GM18951 (cell line): ENCODE results near the gene IFNK.
"Not testable (repeated sequence)": the region's sequence is repeated elsewhere in the genome, so short reads cannot be mapped to it uniquely, and the experiment has no call there.

Experiments
- POLR2A ChIP-seq: IDR thresholded peaks from 4 replicates; pipeline ENCODE4 v1.6.1; 2011; ENCODE audit warnings: mild to moderate bottlenecking; ENCODE audit not compliant: insufficient read length, insufficient read depth; ENCODE audit errors: extremely low read depth
- in situ Hi-C: fragments of 300-500 bp; cut with MboI; formaldehyde crosslinking; loops from one replicate; pipeline ENCODE4 v1.12.0; 2022; ENCODE audit warnings: low sequenced_read_pairs, mixed read lengths, inconsistent platforms; ENCODE audit not compliant: unreplicated experiment

The IFNK gene

DNA sequence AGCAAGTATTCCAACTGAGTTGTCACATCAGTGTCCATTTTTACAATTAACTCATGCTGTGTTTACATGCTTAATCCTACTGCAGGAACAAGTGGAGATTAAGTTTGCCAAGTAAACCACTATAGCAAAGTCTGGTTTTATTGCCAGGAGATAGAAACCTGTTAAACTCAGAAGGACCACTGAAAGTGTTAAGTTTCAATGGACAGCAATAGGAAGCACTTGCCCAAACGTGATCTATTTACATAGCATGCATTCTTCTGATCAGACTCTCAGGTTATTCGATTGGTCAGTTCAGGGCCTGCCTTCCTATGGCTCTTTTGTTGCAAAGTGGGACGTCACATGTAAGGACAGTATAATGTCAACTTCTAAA is 28.0 kb upstream of the IFNK start:
- in situ Hi-C loops = no loop called here
- TF ChIP-seq POLR2A = no peak

DNA sequence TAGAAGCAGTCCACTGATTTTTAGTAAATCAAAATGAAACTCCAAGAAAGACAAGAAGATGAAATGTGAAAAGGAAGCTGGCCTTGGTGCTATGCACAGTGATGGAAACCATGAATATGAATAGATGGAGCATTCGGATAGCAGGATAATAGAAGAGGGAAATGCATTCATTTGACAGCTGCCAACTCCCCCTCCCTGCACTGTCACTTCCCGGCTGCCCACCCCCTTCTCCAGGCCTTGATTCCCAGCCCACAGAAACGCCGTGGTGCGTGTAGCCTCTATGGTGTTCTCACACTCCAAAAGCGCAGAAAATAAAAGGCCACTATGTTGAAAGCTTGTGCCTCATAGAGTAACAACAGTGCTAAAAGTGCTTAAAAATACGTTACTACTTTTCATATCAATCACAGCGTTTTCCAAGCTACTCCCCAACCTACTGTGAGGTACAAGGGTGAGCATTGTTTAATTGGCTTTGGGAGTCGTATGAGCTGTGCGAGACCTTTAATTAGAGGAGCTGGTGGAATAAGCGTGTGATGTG is 26.1 kb upstream of the IFNK start:
- no peak for TF ChIP-seq POLR2A

DNA sequence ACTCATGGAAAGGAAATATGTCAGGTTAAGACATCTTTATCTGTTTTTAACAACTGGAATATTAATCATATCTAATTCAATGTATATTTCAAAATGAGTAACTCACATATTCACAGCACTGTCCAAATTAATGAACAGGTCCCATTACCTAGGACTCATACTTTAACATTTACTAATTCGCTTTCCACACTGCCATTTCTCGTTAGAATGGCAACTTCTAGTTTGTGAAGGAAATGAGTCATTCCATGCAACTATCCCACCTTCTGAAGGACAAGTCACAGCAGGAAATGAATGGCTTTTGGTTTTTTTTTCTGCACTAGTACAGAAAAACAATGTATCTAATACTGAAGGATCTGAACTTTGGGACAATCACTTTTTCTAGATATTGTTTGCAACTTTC is 24.6 kb upstream of the IFNK start:
- no peak for TF ChIP-seq POLR2A
- in situ Hi-C loops = no loop called here

More for the DNA sequence above, 26.1 kb upstream of the IFNK start:
- in situ Hi-C loops = no loop called here

DNA sequence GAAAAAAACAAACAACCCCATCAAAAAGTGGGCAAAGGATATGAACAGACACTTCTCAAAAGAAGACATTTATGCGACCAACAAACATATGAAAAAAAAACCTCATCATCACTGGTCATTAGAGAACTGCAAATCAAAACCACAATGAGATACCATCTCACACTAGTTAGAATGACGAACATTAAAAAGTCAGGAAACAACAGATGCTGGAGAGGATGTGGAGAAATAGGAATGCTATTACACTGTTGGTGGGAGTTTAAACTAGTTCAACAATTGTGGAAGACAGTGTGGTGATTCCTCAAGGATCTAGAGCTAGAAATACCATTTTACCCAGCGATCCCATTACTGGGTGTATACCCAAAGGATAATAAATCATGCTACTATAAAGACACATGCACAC is 23.2 kb upstream of the IFNK start:
- in situ Hi-C loops = not testable (repeated sequence)

DNA sequence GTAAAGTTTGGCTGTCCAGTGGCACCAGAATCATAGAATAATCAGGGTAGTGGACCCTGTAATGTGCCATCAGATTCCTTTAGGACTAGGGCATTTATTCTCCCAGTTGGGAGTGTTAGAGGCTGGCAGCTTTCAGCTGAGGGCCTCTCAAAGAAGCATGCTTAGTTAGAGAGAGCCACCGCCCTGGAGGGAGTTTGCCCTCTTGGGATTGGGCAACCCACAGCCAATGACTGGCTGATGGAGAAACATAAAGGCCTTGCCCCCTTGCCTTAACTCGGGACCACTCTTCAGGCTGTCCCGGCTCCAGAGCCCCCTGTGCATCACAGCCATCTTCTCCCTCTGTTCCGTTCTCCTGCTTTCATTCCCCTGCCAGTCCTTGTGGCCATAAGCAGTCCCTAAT is 20.5 kb upstream of the IFNK start:
- in situ Hi-C loops = no loop called here
- no peak for TF ChIP-seq POLR2A

DNA sequence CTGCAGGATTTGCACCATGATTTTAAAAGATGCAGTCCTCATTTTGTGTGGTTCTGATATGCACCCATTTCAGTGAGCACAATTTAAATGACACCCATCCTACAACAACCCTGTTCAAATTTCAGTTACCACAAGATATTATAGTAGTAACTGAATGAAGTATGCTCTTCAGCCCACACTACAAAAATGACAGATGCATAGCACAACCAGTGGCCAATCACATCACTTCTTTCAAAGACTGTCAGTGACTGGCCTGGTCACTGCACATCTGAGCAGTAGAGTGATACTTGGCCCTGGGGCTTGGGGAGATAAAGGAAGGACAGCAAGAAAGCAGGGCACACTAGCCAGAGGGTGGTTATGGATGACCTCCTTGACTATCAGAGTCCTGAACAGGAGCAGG is 19.8 kb upstream of the IFNK start:
- TF ChIP-seq POLR2A = no peak
- in situ Hi-C loops = no loop called here

DNA sequence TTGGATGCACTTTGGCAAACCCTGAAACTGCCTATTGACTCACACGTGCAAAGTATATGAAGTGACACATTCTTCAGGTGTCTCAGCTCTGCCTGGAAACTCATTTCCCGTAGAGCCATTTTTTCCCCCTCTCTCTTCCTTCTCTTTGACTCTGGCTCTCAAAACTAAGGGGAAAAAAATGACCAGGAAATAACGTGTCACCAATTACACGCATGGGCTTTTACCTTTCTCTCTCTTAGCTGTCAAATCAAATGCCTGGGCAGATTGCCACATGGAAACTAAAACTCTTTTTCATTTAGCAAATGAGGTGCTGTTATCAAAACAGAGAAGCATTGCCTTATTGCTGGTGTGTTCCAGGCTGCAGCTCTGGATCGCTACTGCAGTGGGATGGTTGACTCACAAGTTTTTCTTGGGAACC is 18.3 kb upstream of the IFNK start:
- in situ Hi-C loops = no loop called here
- no peak for TF ChIP-seq POLR2A

DNA sequence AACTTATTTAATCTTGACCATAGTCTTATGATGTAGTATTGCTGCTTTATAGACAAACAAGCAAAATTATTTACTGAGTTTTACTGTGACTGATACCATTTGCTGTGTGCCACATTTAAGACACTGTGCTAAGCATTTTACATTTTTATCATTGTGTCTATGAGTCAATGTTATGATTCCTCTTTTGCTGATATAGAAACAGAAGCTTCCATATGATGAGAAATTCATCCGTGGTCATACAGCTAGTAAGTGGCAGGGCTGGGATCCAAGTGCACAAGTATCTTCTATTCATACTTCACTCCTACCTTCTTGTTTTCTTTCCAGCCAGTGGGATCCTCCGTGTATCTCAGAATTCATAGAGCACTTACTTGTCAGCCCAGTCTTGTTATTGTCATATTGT is 17.1 kb upstream of the IFNK start:
- in situ Hi-C loops = no loop called here
- no peak for TF ChIP-seq POLR2A

DNA sequence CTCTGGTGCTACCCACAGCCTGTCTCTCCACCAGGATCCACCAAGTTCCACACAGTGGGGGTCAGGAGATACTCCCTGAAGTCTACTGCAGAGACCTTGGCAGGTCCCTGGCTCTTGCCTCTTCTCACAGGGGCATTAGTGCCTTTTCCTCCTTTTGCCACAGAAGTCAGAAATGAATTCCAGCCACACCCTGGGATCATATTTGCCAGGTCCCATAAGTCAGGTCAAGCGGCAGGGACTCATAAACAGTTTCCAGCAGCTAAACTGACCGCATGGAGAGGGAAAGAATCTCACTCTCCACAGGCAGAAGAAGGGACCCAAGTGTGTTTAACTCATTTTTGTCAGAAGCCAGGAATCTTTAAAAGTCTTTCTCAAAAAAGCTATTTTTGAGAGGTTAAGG is 13.3 kb upstream of the IFNK start:
- in situ Hi-C loops = no loop called here
- TF ChIP-seq POLR2A = no peak

DNA sequence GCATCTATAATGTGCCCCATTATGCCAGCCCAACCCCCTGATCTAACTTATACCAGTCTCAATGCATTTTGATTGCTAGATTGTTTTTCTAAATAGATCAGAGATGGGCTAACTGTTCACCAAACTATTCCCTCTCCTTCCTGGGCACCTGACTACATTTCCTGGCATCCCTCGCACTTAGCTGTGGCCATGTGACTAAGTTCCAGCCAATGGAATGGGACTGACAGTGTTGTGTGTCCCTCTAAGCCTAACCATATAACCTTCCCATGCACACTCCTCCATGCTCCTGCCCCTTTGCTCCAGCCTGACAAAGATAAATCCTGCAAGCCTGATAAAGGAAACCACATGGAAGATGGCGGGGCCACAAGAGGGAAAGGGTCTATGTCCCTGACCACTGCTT is 12.3 kb upstream of the IFNK start:
- TF ChIP-seq POLR2A = no peak
- in situ Hi-C loops = no loop called here

DNA sequence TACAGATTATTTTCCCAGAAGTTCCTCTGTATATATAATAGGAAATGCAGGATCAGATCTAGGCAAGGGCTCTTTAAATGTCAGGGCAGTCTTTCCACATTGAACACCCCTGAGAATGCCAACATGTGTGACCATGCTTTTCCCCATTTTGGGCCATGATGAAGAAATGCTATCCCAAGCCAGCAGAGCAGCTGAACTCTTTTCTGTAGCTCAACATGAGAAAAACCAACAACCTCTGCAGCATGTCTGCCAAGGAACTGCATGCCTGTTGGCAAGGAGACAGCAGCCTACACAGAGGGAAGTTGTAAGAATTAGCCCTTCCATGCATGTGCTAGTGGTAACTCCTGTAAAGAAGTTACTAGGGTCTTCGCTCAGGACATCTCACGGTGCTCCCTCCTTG is 9.5 kb upstream of the IFNK start:
- TF ChIP-seq POLR2A = no peak
- in situ Hi-C loops = no loop called here

DNA sequence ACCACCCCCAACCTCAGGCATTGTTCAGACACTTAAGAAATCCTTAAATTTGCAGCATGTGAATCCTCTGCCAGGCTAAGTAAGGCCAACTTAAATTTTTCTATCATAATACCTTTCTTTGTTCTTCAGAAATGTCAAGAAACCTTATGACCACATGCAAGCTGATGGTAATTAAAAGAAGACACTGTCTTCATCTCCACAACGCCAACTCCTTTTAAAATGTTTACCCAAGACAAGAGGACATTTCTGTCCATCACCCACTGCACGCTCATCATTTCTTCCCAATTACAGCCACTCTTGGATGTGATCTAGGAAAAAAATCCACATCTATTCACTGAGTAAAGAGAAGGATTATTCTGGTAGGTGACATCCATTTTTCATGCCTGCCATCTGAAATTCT is 6.1 kb upstream of the IFNK start:
- in situ Hi-C loops = no loop called here
- TF ChIP-seq POLR2A = no peak

DNA sequence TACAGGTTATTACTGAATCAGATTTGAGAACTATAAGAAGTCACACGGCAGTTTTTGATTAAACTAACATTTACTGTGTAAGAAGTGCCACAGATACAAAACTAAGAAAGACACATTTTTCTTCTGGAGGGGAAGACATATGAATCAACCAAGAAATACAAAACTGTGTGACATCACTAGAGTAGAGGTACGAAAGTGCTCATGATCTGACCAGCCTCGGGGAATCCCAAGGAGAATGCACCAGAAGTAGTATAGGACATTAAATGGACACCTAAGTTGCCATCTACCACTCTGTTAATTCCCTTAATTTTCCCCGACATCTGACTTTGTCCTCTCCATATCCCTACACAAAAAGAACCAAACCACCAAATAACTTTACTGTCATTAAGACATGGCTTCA is 5.3 kb upstream of the IFNK start:
- TF ChIP-seq POLR2A = no peak
- in situ Hi-C loops = no loop called here

DNA sequence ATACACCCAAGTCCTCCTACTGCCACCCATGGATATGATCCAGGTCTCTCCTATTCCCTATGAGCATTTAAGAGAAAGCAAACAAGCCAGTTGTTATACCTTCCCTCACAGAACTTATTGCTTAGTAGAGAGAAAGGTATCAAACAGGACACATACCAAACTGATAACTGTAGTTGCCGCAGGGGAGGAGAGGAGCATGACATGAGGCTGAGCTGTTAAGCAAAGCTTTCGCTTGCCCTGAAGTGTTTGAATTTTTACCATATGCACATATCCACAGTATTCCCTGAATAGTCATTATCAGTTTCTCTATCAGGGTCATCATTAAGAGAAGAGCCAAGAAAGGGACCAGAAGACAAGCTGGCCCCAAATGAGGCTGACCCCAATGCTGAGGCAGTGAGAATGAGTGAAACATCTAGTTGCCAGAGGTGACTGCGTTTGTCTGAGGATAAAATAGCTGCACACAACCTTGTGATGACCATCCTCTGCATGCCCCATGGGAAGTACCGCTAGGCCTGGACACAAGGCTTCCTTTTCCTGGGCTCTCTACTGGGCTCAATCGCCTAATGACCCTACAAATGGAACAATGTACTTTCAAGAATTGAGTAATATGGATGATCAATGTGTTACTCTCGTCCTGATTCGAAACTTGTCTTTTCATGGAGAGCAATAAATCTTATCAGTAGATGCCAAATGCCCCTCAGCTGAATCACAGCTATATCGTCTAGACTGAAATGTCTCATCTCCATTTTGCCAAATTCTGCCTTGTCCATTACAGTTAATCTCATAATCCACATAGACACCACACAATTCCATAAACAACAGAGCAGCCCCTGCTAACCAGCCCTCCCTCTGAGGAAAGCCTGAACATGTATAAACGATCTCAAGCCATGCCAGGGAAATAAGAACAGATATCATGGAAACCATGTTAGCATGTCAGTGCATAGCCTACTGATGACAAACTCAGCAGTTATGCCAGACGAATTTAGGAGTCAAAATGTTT is 4.3 kb upstream of the IFNK start:
- in situ Hi-C loops = no loop called here
- TF ChIP-seq POLR2A = no peak
